Loucy (cell line): ENCODE results near the gene CACFD1.
A peak's percentile ranks its signal among the peaks of the same experiment; 100 is the strongest.

Experiments
- CTCF ChIP-seq: fragments of 200-600 bp; sonication (generic); conservative IDR thresholded peaks from 2 replicates; pipeline ENCODE4 v1.5.1; 2014; ENCODE audit warnings: mild to moderate bottlenecking, antibody characterized with exemption, low read length
- EZH2phosphoT487 ChIP-seq: fragments of 200-600 bp; IDR thresholded peaks from 2 replicates; pipeline ENCODE4 v1.6.1; 2018; ENCODE audit warnings: antibody characterized with exemption, mild to moderate bottlenecking, moderate library complexity, borderline replicate concordance

- peak; percentile 35 for TF ChIP-seq CTCF
- TF ChIP-seq EZH2phosphoT487: no peak
Observed at GRCh38 chr9:133437753-133438531, 21.8 kb upstream of the CACFD1 start.
